GM12801 (cell line): Measurements from ENCODE around the gene CD74.

Experiments
- TF ChIP-seq, protein P1 (sequence below): IDR thresholded peaks from one replicate; pipeline ENCODE4 v1.5.1; 2011; ENCODE audit warnings: control low read depth; ENCODE audit not compliant: insufficient read length; ENCODE audit errors: extremely low read depth

CD74 gene

DNA sequence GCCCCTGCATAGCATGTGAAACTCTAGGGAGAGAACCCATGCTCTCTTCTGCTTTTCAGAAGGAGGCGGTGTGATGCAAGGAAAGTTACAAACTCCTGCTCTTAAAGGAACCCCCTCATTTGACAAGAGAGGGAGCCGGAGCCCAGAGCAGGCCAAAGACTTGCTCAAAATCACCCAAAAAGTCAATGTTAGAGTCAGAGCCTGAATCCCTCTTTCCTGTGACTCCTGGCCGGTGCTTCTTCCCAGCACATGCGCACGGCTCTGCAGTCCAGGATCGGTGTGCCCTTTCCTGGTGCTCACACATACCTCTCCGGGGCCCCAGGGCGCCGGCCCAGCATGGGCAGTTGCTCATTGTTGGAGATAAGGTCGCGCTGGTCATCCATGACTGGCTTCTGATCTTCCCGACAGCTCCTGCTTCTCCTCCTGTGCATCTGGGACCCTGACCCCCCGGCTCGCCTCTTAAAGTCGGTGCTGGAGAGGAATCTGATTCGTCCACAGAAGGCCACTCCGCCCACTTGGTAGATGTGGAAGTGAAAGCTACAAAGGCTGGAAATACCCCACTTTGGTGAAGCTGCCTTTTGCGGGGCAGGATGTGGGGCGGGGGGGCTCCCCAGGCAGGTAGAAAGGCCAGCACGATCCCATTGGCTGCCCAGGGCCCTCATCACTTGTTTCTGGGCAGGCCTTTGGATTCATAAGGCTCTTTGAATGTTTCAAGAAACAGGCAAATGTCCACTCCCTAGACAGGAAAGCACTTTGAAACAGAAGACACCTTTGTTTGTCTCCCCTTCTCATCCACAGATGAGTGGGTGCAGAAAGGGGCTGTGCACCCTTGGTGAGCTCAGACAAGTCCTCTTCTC is at the start of gene CD74:
Gene CD74, minus strand, starts transcription at position 592 of the 857 bp plus-strand sequence. Its CDS starts 161 bp downstream, at position 431.
- TF ChIP-seq, protein P1, sequence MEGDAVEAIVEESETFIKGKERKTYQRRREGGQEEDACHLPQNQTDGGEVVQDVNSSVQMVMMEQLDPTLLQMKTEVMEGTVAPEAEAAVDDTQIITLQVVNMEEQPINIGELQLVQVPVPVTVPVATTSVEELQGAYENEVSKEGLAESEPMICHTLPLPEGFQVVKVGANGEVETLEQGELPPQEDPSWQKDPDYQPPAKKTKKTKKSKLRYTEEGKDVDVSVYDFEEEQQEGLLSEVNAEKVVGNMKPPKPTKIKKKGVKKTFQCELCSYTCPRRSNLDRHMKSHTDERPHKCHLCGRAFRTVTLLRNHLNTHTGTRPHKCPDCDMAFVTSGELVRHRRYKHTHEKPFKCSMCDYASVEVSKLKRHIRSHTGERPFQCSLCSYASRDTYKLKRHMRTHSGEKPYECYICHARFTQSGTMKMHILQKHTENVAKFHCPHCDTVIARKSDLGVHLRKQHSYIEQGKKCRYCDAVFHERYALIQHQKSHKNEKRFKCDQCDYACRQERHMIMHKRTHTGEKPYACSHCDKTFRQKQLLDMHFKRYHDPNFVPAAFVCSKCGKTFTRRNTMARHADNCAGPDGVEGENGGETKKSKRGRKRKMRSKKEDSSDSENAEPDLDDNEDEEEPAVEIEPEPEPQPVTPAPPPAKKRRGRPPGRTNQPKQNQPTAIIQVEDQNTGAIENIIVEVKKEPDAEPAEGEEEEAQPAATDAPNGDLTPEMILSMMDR, result no peak

DNA sequence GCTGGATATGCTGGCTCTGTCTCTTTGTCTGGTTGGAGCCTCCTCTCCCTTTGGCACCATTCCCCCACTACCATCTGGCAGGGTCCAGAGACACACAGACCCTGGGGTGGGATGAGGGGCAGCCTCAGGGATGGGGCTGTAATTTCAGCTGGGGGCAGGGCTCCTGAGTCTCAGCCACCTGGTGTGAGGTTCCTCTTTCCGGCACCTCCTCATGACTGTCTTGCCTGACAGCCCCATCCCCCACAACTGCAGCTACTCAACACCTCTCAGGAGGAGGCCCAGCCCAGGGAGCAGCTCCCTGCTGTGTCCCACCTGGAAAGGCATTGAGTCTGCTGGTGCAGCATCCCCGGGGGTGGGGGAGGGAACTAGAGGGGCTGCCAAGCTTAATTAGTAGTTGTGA is 48.5 kb upstream of the CD74 start:
- TF ChIP-seq, protein P1, result no peak

DNA sequence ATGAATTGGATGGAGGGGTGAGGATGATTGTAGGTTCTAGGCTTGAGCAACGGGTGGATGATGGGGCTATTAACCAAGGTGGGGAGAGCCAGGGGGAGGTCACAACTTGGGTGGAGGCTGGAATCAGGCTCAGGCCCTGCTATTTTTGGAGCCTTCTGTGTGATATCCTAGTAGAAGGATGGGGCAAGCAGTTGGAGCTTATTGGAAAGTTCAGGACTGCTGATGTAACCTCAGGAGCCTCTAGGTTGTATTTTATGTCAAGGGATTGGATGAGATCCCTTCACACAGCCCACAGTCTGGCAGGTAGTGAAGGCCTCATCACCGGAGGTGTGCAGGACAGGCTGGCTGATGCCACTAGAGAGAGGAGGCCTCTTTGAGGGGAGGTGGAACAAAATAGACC is 48.1 kb upstream of the CD74 start:
- TF ChIP-seq, protein P1, result no peak

- TF ChIP-seq, protein P1, result no peak
Measured at GRCh38 chr5:150458802-150459557, 46.3 kb upstream of the CD74 start.

DNA sequence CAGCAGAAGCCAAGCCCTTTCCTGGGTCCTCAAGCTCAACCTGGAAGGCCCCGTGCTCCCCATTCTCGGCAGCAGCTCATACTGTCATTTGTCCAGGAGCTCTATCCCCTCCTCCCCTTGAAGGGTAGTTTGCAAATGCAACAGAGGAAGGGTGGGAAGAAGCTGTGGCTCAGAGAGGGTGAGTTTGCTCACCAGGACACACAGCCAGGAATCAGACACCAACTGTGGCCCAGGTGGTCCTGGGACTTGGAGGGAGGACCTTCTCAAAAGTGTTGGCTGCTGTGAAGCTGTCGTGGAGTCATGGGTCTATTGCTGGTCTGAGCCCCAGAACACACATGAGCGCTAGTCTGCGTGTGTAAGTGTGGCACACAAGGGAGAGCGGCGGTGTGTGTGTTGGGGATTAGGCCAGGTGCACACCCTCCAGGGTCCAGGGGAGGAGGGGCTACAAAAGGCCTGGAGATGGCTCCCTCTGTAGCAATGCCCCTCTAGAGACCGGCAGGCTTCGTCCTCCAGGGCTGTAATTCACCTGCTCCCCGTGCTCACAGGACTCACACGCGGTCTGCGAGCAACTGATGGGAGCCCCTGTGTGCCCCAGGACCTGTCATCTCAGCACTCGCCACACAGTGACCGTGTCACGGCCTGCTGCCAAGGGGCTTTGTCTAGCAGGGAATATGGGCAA is 45.0 kb upstream of the CD74 start:
- TF ChIP-seq, protein P1, result no peak

DNA sequence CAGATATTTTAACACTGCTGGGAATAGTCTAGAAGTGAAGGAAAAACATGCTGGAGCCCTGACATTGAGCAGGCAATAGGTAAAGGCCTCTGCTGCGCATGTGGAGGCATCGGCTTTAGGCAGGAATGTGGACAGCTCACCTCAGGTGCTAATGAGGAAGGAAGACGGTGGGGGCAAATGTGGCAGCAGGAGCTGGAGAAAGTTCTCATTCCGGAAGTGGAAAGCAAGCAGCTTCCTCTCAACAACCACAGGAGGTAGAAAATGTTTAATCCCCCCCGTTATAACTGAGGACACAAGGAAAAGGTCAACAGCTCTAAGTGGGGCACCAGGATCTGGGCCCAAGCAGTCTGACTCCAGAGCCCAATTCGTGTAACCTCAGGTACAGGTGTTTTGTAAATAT is 44.4 kb upstream of the CD74 start:
- TF ChIP-seq, protein P1, result no peak
